GM18526 (cell line): ENCODE results near the gene KASH5.

Experiments
- POLR2A ChIP-seq: IDR thresholded peaks from 3 replicates; pipeline ENCODE4 v1.6.1; 2011; ENCODE audit not compliant: insufficient read length; ENCODE audit errors: extremely low read depth

The KASH5 gene

DNA sequence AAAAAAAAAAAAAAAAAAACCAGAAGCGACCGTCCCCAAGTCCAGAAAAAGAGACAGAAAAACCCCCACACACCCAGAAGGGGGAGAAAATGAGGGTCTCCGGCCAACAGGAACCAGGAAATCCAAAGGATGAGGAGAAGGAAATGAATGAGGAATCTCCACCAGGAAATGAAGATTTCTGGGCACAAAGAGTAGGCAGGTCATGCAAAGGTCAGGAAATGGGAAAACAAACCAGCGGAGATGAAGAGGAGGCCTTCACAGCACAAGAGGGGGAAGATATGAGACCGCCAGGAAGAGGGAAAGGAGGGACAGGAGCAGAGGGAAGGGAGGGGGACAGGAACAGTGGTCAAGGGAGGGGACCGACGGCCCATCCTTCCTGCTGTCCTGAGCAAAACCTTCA lies 31.7 kb upstream of the KASH5 start:
- TF ChIP-seq POLR2A = no peak

DNA sequence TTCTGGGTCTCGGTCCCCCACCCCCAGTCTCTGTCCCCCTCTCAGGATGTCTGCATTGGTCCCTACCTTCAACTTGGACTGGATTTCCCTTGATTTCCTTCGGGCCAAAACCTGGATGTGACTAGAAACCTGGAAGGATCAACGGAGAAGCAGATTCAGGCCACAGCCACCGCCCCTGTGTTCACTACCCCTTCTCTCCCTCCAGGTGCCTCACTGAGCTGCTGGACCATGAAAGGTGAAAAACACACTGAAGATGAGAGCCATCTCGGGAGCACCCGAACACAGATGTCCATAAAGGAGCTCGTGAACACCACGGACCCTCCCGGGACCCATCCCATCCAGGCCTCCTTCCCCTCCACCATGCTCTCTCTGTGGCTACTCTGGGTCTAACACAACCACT lies 30.9 kb upstream of the KASH5 start:
- TF ChIP-seq POLR2A = no peak

DNA sequence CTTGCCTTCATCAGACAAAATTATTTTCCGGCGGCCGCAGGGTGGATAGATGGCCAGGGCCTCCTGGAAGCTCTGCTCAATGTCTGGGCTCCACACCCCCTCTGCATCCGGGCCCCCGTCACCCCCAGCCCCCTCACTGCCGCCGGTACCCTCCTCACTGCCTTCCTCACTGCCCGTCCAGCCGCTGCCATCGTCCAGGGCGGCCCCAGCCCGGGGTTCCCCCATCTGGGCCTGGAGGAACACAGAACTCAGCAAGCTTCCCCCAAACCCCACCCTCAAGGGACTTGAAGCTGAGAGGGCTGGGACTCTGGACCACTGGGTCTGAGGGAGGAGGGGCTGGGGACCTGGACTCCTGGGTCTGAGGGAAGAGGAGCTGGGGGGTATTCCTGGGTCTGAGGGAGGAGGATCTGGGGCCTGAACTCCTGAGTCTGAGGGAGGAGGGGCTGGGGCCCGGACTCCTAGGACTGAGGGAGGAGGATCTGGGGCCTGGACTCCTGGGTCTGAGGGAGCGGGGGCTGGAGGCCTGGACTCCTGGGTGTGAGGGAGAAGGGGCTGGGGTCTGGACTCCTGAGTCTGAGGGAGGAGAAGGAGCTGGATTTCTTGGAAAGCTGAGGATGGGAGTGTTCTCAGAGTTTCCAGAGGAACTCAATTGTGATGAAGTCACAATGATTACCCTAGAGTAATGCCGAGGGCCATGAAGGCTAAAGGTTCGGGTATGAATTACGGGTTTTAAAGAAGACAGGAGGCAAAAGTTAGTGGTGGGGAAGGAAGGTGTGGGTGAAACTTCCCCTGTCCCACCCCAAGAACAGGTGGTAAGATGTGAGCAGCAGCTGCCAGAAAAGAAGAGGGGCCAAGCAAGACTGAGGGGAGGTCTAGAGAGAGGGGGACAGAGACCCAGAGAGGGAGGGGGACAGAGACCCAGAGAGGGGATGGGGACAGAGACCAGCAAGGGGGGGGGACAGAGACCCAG lies 27.9 kb upstream of the KASH5 start:
- no peak for TF ChIP-seq POLR2A

DNA sequence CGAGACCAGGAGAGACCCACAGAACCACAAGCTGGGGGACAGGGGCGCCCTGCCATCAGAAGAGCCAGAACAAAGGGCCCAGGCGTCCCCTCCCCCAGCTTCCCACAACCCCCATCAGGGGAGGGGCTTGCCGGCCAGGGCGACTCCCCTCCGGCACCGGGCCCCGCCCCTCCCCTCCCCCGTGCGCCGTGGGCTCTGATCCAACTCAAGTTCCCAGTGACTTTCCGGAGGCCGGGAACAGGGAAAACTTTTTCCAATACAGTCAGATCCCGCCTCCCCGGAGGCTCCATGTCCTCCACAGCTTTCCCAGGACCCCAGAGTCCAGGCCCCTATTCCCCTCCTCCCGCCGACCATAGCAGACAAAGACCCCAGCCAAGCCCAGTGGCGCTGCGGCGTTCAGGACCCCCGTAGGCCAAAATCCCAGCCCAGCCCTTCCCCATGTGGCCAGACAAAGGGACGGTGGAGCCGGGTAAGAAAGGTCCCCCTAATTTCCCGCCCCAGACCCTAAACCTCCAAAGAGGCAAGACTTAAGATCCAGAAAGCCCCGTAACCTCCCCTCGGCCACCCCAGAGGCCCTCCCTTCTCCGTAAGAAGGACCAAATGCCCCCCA lies 26.5 kb upstream of the KASH5 start:
- no peak for TF ChIP-seq POLR2A

- TF ChIP-seq POLR2A = no peak
Observed at GRCh38 chr19:49362048-49362928, 25.8 kb upstream of the KASH5 start, which contains the start of gene TEAD2. Gene TEAD2 (minus strand): TSS chr19:49362416. CDS start chr19:49360075, 2,341 bp downstream.

DNA sequence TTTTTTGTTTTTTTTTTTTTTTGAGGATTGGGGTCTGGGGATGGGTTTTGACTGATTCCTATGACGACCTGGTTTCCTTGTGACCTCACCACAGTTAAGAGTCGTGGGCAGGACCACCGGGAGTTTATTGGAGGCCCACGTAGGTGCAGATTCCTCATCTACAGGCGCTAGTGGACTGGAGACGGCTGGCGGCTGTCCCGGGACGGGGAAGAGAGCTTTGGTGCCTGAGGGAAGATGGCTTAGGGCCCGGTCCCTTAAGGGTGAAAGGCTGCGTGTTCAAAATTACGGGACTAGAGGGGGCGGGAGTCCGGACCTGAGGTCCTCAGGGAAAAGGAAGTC lies 25.2 kb upstream of the KASH5 start:
- TF ChIP-seq POLR2A = no peak

DNA sequence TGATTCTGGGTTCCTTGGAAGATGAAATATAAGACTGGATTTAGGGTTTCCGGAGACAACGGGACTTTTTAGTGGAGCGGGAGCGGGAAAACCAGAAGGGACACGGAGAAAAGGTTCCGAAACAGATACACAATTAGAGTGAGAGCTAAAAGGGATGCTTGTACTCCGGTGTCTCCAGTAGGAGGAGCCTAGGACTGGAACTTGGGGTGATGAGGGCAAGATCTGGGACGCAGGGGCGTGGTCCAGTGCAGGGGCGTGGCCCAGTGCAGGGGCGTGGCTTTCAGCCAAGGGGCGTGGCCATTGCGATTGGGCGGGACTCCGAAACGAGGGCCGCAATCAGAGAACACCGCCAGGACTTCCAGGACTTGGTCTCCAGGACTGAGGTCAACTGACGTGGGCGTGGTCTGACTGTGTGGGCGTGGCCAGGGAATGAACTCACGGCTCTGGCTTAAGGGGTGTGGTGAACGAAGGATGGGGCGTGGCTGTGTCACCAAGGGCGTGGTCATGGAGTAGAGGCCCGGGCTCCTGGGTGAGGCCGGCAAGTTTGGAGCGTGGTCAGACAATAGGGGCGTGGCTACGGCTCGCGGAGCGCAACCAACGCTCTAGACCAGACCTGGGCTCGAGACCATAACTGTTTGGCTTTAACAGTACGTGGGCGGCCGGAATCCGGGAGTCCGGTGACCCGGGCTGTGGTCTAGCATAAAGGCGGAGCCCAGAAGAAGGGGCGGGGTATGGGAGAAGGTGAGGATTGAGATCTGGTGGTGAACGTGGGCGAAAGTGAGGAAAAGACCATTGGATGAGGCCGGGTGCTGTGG lies 24.6 kb upstream of the KASH5 start, which contains the start of gene DKKL1:
Gene DKKL1, plus strand, starts transcription at position 610 of the 815 bp plus-strand sequence. Its CDS starts 122 bp downstream, at position 732.
- TF ChIP-seq POLR2A = no peak

DNA sequence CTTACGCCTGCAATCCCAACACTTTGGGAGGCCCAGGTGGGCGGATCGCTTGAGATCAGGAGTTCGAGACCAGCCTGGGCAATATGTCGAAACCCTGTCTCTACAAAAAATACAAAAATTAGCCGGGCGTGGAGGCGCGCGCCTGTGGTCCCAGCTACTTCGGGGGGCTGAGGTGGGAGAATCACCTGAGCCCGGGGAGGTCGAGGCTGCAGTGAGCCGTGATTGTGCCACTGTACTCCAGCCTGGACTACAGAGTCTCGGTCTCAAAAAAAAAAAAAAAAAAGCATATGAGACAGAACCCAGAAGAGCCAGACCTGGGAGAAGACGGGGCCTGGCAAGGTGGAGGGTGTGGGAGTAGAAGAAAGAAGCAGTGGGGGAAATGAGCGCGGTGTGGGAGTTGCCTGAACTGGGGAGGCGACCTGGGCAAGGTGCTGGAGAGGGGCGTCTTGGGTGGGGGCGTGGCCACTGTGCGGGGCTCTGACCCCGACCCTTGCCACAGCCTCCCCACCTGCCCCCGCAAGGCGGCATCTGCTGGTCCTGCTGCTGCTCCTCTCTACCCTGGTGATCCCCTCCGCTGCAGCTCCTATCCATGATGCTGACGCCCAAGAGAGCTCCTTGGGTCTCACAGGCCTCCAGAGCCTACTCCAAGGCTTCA lies 23.8 kb upstream of the KASH5 start:
- no peak for TF ChIP-seq POLR2A

DNA sequence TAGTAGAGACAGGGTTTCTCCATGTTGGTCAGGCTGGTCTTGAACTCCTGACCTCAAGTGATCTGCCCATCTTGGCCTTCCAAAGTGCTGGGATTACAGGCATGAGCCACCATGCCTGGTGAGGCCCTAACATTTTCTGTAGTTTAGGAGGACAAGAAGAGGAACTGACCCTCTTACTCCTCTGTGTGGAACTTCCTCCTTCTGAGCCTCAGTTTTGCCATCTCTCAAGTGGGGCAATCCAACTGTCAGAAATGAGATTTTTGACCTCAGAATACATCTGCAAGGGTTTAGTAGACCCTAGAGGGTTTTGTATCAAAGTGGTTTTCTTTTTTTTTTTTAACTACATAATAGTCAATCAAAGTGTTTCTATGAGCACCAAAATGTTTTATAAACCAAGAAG lies 21.9 kb upstream of the KASH5 start:
- TF ChIP-seq POLR2A = no peak

- no peak for TF ChIP-seq POLR2A
Observed at GRCh38 chr19:49368711-49369358, 19.2 kb upstream of the KASH5 start.

GRCh38 chr19:49371184-49371583 lies 16.9 kb upstream of the KASH5 start:
- TF ChIP-seq POLR2A = no peak

GRCh38 chr19:49374665-49375434 lies 13.2 kb upstream of the KASH5 start:
- TF ChIP-seq POLR2A = no peak

DNA sequence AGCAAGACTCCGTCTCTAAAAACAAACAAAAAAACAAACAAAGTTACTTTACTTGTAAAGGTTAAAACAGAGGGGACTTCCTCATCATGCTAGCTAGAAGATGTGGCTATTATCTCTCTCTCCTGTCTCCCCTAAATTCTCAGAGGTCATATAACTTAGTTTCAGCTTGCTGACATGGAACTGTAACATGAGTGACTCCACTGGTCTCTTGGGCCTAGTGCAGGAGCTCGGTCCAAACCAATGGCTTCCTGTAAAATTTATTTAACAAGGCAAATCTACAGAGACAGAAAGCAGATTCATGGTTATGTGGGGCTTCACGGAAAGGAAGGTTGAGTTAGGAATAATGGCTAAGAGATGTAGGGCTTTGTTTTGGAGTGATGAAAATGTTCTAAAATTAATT lies 9.5 kb upstream of the KASH5 start:
- no peak for TF ChIP-seq POLR2A
